ENCODE data around the gene TNNI2. TPM values are rescaled to one million over a fixed set of nuclear protein-coding genes. Genes with fewer than 3 reads are reported as not detected.

TNNI2 gene
- total and polyA plus RNA-seq, 2 donors (not counting 1 experiment from before 2014, with no cell fraction given): 2.9 to 12.9 TPM

GRCh38 chr11:1830322-1831223 is 8.2 kb upstream of the TNNI2 start:
- ChIA-PET POLR2A (no interaction called here), CTCF (interaction anchor here (1.4 to 10.0 kb wide), 8 partner anchors 22 to 321 kb away, joined by 4 to 394 read pairs (median 43); partner anchors contain the start of genes KRTAP5-6 and TNNT3)
- intact Hi-C loops (cut with micrococcal nuclease): no loop called here
- Histone ChIP-seq H3K27ac (ENCODE audit: low read length in 2 of 2) (no peak overlapping the region), H3K9ac (ENCODE audit: low read length) (no peak overlapping the region), H3K4me3 (ENCODE audit: control extremely low read depth in 1 of 5, extremely low read depth in 1 of 5, insufficient read depth in 1 of 5, low read depth in 2 of 5, low read length in 4 of 5) (no peak overlapping the region), H3K4me2 (replicated peaks; ENCODE audit: low read depth, low read length, poor library complexity, severe bottlenecking) (no peak overlapping the region), H4K20me1 (ENCODE audit: control insufficient read depth, insufficient read depth, low read length, poor library complexity, severe bottlenecking) (no peaks in the 10 kb centered on the region), H3K36me3 (replicated peaks in 1 of 2; ENCODE audit: control extremely low read depth in 1 of 2, control insufficient read depth in 1 of 2, extremely low read depth in 1 of 2, insufficient read depth in 2 of 2, low read length in 1 of 2) (no peaks in the 10 kb centered on the region), H3K4me1 (ENCODE audit: control insufficient read depth in 2 of 2, insufficient read depth in 2 of 2, low read length in 2 of 2) (peaks cover 0 to 8% of the 10 kb centered on the region in 2 donors), H3K79me2 (ENCODE audit: control insufficient read depth, insufficient read depth, low read length) (peaks cover 7% of the 10 kb centered on the region), H3K9me3 (ENCODE audit: control extremely low read depth in 1 of 3, control insufficient read depth in 2 of 3, insufficient read depth in 1 of 3, low read length in 2 of 3) (no peaks in the 10 kb centered on the region), H2AFZ (ENCODE audit: insufficient read depth, low read depth, low read length, poor library complexity, severe bottlenecking) (no peak overlapping the region), H3K27me3 (replicated peaks in 1 of 4; ENCODE audit: control extremely low read depth in 1 of 4, control insufficient read depth in 3 of 4, insufficient read depth in 4 of 4, low read length in 3 of 4) (peaks cover 0 to 28% (median 5%) of the 10 kb centered on the region in 4 experiments)
- H3K27me3 Mint-ChIP-seq: peaks cover 11% of the 10 kb centered on the region
- no peak overlapping the region for H3K4me3 Mint-ChIP-seq
- 57% methylated on average over 33 of the region's 33 CpGs for WGBS (ENCODE audit: insufficient coverage)
- DNase-seq: no peak
- no peak overlapping the region for H3K27ac Mint-ChIP-seq
- TF ChIP-seq EZH2 (IDR thresholded peaks at IDR 0.05; ENCODE audit: borderline replicate concordance, insufficient read depth, low read depth, low read length, poor library complexity, severe bottlenecking): no peak
- no peak for TF ChIP-seq CTCF (IDR thresholded peaks at IDR 0.05)
- H3K4me1 Mint-ChIP-seq: peaks cover 2% of the 10 kb centered on the region
- ATAC-seq (ENCODE audit: low read depth): no peak
- H3K9me3 Mint-ChIP-seq (ENCODE audit: insufficient read depth): no peaks in the 10 kb centered on the region
